GM12892 (cell line): ENCODE measurements around the gene ODF2.

Source experiments
- POLR2A ChIP-seq: IDR thresholded peaks from 2 replicates; pipeline ENCODE4 v1.6.1; 2011; ENCODE audit warnings: low read depth, low read length, control low read depth
- POLR2AphosphoS5 ChIP-seq: IDR thresholded peaks from 2 replicates; pipeline ENCODE4 v1.6.1; 2011; ENCODE audit warnings: low read depth, low read length, control low read depth
- TAF1 ChIP-seq: IDR thresholded peaks from 2 replicates; pipeline ENCODE4 v1.6.1; 2011; ENCODE audit warnings: low read depth, mild to moderate bottlenecking, control low read depth, low read length, borderline replicate concordance

DNA sequence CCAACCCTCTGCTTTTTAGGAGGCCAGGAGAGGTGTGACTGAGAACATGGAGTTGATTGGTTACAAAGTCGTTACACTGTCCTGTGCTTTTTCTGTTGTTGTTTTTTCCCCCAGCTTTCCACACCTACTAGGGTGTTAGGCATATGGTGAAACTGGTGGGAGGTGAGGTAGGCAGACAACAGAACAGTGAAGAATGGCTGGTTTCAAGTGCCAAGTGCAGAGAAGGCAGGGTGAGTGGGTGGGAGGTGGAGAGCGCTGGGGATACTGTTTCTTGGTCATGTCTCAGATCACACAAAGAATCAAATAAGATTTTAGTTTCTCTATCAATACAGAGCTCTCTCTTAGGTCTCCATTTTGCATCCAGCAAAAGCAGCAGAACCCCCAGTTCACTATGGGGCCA, 94.4 kb downstream of the ODF2 start:
- TF ChIP-seq POLR2A, result no peak
- TF ChIP-seq POLR2AphosphoS5, result no peak
- TF ChIP-seq TAF1, result no peak
